Upper lobe of left lung (tissue), 4 donors: ENCODE data around the gene FBXO41.

Experiments used
- CTCF ChIP-seq, 6 experiments: fragments of 450-650 bp in 4 of 6; fragments of 200-600 bp in 2 of 6; sonication (generic) in 2 of 6; IDR thresholded peaks; one replicate each; pipeline ENCODE4 v1.5.1; 2016 to 2019; ENCODE audit warnings: antibody characterized with exemption in 6 of 6
- POLR2A ChIP-seq, 4 donors: fragments of 450-650 bp; IDR thresholded peaks; one replicate each; pipeline ENCODE4 v1.5.1; 2016 to 2017; ENCODE audit warnings: antibody characterized with exemption in 4 of 4, mild to moderate bottlenecking in 2 of 4
- POLR2AphosphoS5 ChIP-seq, 2 donors: sonication (generic); formaldehyde crosslinking; IDR thresholded peaks; one replicate each; pipeline ENCODE4 v1.5.1; 2017; ENCODE audit warnings: antibody characterized with exemption in 2 of 2

GRCh38 chr2:73253901-73254300, 30.4 kb downstream of the FBXO41 start:
- TF ChIP-seq POLR2AphosphoS5 (IDR thresholded peaks at IDR 0.05) (no peak), POLR2A (IDR thresholded peaks at IDR 0.05) (no peak), CTCF (IDR thresholded peaks at IDR 0.05) (no peak)
